Measurements from ENCODE around the gene MEGF9.
"Not testable (repeated sequence)": the region's sequence is repeated elsewhere in the genome, so short reads cannot be mapped to it uniquely, and the experiment has no call there.

Gene MEGF9

DNA sequence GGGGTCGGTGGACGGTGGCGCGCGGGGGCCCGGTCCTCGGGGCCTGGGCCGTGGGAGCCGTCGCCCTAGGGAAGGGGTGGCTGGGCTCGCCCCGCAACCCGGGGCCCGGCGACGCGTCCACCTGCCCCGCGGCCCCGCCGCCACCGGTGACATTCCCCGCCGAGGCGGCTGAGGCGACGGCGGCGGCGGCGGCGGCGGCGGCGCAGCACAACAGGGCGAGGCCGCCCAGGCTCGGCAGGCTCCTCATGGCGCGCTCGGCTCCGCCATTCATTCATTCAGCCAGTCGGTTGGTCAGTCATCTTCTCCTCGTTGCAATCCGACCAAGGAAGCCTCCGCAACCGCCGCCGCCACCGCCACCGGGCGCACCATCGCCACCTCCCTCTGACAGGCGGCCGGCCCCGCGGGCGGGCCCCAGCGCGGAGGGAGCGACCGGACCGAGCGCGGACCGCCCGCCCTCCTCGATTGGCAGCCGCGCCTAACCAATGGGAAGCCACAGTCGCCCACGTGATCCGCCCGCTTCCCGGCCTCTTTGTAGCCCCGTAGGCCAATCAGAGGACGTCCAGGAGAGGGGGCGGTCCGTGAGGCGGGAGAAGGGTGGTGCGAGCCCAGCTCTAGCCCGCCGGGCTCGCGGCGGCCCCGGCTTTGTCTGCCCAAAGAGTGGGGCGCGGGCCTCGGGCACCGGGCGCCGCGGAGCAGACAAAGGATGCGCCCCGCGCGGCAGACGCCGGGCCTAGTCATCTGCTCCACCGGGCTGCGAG, at the start of gene MEGF9:
MEGF9 (minus strand) TSS at position 383 of the 758 bp plus-strand sequence; CDS start at position 271, 112 bp downstream.
- peak; percentile 98 for DNase-seq

DNA sequence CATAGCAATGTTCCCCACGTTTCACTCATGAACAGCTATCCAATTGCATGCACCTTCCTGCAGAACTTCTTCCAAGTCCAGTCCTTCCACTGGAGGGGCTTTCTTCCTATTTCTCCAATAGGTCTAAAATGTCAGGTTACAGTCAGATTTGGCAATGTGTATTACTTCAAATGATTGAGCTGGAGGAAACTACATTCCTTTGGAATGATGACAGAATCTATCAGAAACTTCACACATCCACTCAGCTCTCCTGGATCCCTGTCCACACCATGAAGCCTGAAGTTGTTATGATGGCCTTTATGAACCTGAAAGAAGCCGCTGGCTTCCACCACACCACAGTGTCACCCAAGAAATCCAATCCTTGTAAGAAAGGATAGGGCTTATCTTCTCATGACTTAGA, 46.7 kb upstream of the MEGF9 start:
- no peak for DNase-seq

DNA sequence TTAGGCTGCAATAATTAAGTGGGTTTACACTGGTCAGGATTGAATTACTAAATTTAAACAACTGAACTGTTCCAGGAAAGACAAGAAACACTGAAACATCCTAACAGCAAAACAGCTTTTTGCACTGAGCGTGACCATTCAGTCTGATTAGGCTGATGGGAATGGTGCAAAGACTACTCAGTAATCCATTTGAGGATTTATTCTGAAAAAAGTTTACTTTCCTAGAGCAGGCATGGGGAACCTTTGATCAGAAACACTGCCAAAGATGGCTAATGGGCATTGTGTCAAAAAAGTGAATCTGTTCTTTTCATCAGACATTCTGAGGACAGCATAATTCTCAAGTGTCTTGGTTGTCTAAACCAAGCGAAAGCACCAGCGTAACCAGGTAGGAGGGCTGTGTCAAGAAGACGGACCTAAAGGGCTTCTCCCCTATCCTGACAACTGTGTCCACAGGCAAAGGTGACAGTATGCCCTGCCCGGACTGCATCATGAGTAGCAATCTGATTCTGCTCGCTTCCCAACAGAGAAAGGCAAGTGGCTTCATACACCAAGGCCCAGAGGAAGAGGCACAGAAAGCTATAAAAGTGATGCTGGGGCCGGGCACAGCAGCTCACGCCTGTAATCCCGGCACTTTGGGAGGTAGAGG, 45.6 kb upstream of the MEGF9 start:
- DNase-seq, result no peak

DNA sequence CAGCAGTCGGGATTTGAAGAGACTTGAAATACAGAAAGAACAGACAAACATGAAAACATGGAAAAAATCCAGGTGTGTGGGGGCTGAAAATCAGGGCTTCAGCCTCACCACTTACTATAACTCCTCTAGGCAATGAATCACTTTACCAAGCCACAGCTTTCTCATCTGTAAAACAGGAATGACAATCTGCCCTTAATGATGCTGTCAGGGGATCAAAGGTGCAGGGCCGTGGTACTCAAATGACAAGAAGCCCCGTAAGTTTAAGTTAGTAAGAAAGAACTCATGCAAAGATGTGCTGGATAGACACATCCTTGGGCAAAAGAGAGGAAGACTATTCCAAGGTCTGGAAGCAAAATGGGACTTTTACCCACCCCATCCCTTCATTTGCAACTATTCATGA, 44.3 kb upstream of the MEGF9 start:
- DNase-seq, result no peak

DNA sequence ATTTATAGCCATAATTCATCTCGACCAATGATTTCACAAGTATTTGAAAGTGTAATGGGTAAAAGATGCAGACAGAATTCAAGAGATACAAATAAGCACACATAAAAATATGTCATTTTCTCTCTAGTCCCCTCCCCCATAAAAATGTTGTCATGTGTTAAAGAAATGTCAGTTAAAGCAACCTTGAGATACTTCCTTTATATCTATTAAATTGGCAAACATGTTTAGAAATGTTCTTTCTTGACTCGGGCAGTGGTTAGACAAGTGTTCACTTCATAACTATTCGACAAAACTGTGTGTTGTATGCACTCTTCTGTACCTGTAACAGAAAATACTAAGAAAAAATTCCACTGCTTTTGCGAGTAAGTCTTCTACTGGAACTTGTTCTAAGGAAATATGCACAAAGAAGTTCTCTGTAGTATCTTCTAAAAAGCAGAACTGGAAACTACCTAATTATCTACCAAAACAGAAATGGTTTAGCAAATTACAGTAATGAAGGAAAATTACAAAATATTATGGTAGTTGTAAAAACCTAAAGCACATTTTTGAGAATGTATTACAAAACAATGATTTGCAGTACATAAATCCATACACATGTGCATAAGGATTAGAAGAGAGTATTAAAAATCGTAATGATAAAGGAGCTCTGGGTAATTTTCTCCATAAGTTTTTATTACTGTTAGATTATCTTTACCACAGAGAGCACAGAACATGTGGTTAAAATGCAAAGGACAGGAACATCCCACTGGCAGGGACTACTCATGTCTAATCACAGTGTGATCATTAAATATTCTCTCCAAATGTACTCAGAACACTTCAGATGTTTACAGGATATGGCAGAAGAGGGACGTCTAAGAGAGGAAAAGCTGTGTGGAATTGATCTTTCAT, 43.0 kb upstream of the MEGF9 start:
- no peak for DNase-seq

DNA sequence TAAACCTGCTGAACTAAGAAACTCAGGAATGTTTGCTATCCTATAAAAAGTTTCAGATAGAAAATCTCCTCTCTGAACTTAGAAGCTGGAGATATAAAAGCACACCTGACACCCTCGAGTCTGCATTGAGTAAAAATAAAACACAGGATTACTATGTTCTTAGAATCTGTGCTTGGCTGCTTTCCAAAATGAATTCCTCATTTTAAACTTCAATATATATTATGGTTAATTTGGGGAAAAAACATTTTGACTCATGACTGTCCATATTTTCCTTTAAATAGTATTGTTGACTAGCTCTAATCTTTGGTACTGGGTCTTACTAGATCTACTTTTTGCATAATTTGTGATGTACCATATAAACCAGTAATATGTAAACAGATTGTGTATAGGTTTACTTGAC, 42.3 kb upstream of the MEGF9 start:
- no peak for DNase-seq

DNA sequence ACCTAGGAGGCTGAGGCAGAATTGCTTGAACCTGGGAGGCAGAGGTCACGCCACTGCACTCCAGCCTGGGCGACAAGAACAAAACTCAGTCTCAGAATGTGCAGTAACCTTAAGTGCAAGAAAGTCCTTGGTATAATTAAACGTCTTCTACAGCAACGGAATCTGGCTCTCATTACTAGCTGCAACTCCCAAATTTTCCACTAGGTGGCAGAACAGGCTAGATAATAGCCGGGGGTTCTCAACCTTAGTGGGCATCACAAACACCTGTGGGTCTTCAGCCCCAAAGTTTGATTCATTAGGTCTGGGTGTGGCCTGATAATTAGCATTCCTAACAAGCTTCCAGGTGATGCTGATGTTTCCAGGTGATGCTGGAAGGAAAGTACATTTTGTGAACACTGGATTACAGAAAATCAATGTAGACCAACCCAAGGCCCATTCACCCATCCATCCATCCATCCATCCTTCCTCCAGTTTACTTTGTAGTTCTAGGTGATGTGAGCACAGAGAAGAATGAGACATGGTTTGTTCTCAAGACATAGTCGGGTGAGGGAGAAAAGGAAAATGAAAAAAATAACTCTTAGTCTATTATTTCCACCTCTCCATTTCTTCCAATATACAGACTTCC, 41.7 kb upstream of the MEGF9 start:
- DNase-seq, result peak; percentile 78

DNA sequence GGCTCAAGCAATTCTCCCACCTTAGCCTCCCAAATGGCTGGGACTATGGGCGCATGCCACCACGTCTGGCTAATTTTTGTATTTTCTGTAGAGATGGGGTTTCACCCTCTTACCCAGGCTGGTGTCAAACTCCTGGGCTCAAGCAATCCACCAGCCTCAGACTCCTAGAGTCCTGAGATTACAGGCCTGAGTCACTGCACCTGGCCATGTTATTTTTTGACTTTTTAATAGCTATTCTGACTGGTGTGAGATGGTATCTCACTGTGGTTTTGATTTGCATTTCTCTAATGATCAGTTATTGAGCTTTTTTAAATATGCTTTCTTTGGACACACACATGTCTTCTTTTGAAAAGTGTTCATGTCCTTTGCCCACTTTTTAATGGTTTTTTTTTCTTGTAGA, 40.8 kb upstream of the MEGF9 start:
- DNase-seq, result no peak

DNA sequence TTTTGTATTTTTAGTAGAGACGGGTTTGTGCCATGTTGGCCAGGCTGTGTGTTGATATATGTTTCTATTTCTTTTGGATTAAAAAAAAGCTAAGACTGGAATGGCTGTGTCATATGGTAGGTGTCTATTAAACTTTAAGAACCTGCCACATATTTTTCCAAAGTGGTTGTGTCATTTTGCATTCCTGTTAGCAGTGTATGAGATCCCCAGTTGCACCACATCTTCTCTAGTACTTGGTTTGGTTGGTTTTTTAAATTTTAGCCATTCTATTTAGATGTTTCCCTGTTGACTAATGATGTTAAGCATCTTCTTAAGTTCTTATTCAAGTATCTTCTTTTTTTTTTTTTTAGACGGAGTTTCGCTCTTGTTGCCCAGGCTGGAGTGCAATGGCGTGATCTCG, 36.2 kb upstream of the MEGF9 start:
- DNase-seq, result no peak

DNA sequence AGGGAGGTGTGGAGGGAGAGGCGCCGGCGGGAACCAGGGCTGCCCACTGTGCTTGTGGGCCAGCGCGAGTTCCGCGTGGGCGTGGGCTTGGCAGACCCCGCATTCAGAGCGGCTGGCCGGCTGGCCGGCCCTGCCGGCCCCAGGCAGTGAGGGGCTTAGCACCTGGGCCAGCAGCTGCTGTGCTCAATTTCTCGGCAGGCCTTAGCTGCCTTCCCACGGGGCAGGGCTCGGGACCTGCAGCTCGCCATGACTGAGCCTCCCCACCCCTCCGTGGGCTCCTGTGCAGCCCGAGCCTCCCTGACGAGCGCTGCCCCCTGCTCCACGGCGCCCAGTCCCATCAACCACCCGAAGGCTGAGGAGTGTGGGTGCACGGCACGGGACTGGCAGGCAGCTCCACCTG, 32.1 kb upstream of the MEGF9 start:
- DNase-seq, result not testable (repeated sequence)

DNA sequence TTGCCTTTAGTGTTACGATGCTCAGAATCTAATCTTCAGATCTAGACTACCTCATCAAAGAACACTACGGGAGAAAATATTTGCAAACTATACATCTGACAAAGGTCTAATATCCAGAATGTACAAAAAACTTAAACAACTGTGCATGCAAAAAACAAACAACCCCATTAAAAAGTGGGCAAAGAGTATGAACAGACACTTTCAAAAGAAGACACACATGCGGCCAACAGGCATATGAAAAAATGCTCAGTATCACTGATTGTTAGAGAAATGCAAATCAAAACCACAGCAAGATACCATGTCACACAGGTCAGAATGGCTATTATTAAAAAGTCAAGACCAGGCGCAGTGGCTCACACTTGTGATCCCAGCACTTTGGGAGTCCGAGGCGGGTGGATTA, 31.0 kb upstream of the MEGF9 start:
- no peak for DNase-seq

DNA sequence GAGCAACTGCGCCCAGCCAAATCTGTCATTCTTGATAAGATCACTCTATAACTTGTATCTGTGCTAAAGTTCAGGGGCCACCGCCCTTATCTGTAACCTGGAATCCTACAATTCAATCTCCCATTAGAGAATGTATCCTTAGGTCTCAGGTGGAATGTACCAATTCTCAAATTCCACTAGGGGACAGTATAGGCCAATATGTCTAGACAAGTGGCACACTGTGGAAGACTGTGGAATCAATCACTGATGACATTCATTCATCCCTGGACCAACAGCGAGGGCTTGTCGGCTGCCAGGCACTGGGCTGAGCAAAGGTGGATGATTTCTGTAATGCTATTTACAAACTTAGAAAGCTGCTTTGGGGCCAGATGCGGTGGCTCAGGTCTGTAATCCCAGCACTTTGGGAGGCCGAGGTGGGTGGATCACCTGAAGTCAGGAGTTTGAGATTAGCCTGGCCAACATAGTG, 28.7 kb upstream of the MEGF9 start:
- no peak for DNase-seq

DNA sequence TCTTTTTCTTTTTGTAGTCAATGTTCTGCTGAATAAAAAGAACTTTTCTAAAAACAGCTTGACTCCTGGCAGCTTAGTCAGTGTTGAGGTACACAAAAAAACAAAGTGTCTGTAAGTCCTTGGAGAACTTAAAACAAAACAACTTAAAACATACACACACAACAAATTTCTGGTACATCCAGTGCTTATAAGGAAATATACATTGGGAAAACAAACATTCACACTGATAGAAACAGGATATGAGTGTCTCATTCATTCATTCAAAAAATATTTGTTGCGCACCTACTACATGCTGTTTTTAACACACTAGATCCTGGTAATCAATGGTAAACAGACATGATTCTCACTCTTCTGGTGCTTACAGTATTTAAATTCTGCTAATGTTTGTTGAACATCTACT, 27.4 kb upstream of the MEGF9 start:
- no peak for DNase-seq

DNA sequence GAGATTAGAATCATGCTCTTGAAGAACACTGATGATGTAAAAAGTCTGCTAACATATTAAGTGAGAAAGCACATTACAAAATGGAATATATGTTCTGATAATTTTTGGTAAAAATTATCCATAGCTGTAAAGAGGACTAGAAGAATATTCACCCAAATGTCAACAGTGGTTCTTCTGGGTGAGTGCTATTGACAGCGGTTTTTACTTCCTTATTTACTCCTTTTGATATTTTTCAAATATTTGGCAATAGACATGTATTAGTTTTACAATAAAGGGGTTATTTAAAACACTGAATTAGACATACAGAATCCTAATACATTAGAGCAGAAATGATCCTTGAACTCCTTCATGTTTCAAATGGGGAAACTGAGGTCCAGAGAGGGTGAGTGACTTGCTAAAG, 26.9 kb upstream of the MEGF9 start:
- DNase-seq, result no peak

DNA sequence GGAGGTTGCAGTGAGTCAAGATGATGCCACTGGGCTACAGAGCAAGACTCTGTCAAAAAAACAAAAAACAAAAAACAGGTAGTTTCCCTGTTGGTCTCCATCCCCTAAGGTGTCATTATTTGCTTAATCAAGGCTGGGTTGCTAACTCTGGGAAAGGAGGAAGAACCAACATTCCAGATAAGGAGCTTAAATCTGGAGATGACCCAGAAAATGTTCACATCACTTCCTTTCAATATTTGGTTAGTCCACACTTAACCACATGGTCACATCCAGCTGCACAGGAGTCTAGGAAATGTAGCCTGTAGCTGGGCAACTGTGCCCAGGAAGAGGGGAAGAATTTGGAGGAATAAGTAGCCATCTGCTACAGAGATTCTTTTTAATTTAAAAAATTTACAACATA, 25.9 kb upstream of the MEGF9 start:
- no peak for DNase-seq

DNA sequence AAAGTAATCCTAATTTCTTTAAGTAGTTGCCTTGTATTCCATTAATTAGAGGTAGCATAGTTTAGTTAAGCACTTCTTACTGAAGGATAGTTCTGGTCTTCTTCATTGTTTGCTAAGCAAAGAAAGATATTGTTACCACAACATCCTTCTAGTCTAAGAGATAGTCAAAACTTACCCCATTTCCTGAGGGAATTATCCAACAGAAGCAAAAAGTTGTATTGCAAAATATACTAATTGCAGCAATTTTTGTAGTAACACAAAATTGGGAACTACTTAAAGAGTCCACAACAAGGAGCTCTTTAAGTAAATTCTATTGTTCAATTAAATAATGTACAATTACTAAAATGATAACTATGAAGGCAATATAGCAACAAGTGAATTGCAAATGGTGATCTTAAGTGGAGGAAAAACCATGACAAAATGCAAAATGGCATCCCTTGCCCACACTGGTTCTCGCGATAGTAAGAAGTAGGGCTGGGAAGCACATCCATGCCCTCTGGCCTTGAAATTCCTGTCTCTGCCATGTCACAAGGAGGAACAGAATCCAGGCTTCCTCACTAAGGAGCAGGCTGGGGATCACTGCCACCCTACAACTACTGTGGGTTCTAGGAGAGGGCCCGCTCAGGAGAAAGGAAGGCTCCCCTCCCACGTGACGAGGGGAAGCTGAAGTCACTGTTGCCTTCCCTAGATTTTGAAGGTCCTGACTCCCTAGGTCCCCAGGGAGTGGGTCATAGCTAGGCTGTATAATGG, 23.3 kb upstream of the MEGF9 start:
- no peak for DNase-seq

DNA sequence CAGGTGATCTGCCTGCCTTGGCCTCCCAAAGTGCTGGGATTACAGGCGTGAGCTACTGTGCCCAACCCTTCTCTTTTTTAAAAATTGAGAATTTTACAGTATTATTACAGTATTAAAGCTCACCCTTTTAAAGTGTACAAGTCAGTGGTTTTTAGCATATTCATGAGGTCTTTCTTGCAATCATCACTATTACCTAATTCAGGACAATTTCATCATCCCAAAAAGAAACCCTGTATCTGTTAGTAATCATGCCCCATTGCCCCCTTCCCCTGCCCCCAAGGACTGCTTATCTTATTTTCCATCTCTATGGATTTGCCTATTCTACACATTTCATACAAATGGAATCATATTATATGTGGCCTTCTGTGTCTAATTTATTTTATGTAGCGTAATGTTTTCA, 22.6 kb upstream of the MEGF9 start:
- no peak for DNase-seq

DNA sequence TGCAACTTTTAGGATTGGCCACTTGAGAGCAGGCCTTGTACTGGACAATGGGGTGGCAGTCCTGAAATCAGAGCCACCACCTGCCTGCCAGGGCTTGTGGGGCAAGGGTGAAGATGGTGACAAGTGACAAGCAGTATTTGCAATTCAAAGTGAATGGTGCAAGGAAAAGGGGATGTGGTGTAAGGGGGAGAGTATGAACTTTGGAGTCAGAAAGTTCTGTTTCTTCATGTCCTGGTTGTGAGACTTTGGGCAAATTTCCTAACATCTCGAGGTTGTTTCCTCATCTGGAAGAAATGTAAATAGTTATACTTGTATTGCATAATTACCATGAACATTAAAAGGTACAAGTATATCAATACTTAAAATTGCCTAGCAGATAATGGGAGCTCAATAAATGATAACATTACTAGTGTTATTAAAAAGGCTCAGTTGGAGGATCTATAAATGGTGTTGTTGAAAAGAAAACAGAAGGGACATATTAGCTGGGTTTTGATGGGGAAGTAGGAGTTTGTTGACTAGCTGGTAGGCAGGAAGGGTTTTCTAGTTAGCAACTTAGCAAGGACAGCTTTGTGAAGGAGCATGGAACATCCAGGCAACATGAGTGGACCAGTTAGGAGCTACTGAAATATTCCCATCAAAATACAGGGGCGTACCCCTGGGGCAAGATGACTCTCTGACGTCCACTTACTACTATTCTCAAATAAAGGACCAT, 21.3 kb upstream of the MEGF9 start:
- DNase-seq, result no peak

DNA sequence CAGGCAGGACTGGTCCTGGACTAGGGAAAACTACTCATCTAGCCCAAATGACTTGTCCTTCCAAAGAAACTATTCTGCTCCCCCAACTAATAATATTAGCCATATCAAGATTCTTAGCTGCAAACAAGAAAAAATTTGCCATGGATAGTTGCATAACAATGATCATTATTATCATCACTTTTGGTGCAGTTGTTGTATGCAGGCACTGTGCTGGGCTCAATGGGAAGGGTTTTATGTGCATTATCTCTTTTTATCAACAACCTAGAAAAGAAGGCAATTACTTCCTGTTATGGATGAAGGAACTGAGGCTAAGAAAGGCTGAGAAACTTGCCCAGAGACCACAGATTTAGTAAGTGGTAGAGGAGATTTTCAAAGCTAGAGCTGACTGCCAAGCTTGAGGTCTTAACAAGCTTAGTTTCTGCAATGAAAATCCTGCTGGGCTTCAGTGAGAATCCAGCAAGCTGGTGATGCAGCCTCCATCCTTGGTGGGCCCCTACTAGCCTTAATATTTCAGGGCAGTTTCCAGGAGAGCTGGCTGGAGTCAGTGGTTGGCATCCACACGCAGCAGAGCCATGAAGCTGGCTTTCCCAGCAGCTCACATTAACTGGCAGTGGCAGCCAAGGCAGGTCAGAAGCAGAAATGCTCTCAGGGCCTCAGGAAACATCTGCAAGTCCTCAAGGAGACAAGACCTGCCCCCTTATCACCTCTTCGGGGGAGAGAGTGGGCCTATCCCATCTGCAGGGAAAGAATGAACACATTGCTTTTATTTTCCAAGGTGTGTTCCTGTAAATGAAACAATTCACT, 20.5 kb upstream of the MEGF9 start:
- no peak for DNase-seq

DNA sequence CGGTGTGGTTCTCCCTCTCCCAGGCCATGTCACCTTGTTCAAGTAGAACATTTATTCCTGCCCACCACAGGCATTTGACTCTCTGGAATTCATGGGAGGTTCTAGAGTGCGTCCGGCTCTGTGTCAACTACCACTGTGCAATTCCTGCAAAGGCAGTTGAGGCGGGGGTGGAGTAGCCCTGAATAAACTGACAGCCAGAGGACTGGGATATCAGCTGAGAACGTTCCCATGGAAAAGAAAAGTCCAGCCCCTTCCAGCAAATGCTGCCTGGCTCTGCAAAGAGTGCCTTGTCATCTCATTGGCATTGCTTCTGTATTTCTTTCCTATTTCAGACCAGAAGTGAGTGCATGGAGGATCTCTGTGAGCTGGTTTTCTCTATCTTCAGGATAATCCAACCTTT, 18.9 kb upstream of the MEGF9 start:
- no peak for DNase-seq

All from stimulated activated CD4-positive, alpha-beta T cell treated with anti-CD3 and anti-CD28 coated beads, Interleukin-4, amount 100 ng/mL, for 24 hours (primary cell).